Stimulated activated CD8-positive, alpha-beta memory T cell treated with anti-CD3 and anti-CD28 coated beads, Interleukin-15, amount 100 ng/mL, for 48 hours (primary cell): ENCODE results near the gene WDR20.
"Not testable (repeated sequence)": the region's sequence is repeated elsewhere in the genome, so short reads cannot be mapped to it uniquely, and the experiment has no call there.

ENCODE experiments used
- DNase-seq, 2 donors: peaks; one replicate each; pipeline ENCODE4 v3.0.0-alpha.2; 2020; ENCODE audit warnings: low read depth in 2 of 2

Gene WDR20

DNA sequence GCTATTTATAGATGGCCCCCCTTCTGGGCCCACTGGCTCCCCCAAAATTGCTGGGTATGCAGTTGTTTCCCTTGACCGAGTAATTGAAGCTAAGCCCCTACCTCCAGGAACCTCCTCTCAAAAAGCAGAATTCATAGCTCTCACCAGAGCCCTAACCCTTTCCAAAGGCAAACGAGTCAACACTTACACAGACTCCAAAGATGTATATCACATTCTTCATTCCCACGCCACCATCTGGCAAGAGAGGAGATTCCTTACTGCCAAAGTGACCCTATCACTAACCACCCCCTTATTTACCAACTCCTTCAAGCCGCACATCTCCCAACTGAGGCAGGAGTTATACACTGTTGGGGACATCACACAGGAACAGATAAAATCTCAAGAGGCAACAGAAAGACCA is 98.4 kb downstream of the WDR20 start:
- DNase-seq = no peak

DNA sequence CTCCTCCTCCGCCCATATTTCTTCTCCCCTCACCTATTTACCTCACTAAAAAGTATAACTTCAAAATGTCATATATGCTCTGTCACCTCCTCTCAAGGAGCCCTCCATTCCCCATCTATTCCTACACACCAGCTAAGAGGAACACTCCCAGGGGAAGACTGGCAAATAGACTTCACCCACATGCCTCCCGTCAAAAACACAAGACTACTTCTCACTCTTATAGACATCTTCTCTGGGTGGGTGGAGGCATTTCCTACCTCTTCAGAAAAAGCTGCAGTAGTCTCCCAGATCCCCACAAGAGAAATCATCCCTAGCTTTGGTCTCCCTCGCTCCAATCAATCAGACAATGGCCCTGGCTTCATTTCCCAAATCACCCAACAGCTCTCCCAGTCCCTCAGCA is 99.1 kb downstream of the WDR20 start:
- no peak for DNase-seq

DNA sequence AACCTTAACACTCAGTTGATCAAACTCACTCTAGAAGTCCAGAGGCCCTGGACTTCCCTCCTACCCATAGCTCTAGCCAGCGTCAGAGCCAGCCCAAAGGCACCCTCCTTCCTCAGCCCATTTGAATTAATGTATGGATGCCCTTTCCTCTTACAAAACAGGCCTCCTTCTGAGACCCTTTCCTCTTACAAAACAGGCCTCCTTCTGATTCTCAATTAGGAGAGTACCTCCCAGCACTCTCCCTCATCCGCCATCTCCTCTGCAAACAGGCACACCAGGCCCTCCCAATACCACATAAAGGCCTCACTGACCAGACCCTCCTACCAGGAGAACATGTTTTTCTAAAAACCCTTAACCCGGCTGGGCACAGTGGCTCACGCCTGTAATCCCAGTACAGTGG is 99.5 kb downstream of the WDR20 start:
- DNase-seq = no peak

DNA sequence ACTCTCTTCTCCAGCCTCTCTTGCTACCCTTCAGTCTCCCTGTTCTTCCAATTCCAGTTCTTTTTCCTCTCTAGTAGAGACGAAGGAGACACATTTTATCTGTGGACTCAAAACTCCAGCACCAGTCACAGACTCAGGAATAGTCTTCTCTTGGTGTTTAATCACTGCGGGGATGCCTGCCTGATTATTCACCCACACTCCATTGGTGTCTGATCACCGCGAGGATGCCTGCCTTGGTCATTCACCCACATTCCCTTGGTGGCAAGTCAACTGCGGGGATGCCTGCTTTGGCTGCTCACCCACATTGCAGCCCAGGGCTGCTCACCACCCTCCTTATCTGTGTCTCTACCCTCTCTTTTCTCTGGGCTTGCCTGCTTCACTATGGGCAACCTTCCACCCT is 100.8 kb downstream of the WDR20 start:
- not testable (repeated sequence) for DNase-seq

DNA sequence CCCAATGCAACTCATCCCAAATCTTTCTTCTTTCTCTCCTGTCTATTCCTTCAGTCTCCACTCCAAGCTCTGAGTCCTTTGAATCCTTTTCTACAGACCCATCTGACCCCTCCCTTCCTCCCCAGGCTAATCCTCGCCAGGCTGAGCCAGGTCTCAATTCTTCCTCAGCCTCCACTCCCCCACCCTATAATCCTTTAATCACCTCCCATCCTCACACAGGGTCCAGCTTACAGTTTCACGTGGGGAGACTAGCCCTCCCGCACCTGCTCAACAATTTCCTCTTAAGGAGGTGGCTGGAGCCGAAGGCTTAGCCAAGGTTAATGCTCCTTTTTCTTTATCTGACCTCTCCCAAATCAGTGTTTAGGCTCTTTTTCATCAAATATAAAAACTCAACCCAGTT is 101.5 kb downstream of the WDR20 start:
- no peak for DNase-seq

DNA sequence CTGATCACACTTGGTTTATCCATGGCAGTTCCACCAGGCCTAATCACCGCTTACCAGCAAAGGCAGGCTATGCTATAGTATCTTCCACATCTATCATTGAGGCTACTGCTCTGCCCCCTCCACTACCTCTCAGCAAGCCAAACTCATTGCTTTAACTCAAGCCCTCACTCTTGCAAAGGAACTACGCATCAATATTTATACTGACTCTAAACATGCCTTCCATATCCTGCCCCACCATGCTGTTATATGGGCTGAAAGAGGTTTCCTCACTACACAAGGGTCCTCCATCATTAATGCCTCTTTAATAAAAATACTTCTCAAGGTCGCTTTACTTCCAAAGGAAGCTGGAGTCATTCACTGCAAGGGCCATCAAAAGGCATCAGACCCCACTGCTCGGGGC is 104.1 kb downstream of the WDR20 start:
- DNase-seq = not testable (repeated sequence)

DNA sequence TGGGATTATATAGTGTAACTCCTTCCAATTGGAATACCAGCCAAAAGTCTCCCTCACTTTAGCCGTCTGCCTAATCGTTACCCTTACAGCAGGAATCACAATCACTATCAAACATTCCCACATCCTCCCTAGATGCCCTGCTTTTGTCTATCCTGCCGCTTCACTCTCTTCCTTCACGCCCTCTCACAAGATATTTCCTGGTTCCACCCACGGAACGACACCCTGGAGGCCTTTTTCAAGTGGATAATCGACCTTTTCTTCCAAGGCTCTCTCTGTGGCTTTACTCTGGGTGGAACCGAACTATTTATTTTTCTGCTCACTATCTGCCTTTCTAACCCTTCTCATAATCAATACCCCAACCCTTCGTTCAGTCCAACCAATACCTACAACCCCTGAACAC is 106.4 kb downstream of the WDR20 start:
- no peak for DNase-seq

DNA sequence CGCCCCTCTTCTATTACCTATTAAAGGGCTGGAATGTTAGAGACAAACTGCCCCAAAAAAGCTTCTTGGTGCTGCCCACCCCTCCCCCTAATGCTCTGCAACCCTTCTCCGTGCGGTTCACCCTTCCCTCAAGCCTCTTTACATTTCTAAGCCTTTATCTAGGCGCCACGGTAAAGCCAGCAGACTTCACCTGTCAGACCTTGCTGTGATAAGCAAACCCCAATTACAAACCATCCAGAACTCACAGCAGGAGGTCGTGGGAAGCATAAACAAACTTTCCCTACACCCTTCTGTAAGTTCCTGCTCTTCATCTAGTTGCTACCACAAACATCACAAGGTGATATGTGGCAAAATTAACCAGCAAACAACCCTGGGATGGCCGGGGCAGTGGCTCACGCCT is 108.4 kb downstream of the WDR20 start:
- DNase-seq = no peak

DNA sequence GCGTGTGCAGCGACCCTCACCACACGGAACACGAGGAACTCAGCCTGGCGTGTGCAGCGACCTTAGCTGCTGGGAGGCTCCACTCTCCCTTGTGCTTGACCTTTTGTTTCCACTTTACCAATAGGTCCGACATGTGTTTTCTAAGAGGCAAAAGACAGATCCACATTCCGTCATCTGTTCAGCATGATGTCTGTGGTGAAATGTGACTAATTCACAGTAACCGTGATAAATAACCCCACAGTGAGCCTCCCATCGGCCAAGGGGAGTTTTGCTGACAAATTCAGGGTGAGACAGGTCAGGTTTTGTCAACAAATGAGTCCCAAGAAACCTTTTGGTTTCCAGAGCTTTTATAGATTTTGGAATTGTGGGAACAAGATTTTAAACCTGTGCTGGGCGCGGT is 109.3 kb downstream of the WDR20 start:
- DNase-seq = no peak

DNA sequence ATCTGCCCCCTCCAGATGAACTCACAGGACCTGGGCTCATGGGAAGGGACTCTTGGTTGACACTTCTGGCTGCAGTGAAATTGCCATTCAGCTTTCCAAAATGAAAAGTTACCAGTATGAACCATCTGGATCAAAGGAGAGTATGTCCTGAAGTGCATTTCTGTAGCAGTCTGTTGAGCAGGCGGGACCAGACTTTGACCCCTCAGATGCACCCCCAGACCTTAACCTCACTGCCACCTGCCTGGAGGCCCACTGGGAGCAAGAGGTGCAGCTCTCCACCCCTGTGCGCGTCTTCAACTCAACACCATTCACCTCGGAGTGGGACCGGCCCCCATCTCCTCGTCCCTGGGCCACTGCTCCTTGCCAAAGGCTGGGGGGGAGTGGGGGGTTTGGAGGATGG is 110.3 kb downstream of the WDR20 start:
- no peak for DNase-seq

DNA sequence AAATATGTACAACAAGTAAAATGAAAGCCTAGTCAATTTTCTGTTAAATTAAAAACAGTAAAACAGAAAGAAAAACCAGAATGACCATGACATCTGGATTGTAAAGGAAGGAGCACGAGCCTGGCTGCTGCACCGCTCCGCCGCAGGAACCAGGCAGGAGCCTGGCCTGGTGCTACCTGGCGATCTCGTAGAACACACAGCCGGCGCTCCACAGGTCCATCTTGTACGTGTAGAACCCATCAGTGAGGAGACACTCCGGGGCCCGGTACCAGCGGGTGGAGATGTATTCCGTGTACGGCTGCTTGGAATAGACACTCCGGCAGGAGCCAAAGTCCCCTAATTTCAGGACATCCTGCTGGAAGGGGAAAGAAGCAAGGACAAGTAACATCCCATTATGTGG is 110.9 kb downstream of the WDR20 start:
- DNase-seq = no peak

DNA sequence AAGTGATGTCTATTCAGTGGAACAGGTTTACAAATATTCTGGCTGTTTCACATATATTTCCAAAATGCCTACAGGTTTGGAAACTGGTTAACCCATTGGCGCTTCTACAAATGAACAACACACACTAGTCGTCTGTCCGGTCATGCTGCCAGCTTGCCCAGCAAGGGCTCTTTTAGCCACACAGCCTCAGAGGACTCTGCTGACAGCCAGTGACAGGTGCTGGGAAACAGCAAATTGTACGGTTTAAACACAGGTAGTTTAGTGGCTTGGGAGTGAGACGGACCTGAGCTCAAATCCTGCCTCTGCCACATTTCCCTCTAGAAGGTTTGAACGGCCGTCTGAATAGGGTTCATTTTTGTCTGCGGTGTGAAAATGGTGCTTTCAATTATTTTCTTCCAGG is 111.5 kb downstream of the WDR20 start:
- DNase-seq = no peak

DNA sequence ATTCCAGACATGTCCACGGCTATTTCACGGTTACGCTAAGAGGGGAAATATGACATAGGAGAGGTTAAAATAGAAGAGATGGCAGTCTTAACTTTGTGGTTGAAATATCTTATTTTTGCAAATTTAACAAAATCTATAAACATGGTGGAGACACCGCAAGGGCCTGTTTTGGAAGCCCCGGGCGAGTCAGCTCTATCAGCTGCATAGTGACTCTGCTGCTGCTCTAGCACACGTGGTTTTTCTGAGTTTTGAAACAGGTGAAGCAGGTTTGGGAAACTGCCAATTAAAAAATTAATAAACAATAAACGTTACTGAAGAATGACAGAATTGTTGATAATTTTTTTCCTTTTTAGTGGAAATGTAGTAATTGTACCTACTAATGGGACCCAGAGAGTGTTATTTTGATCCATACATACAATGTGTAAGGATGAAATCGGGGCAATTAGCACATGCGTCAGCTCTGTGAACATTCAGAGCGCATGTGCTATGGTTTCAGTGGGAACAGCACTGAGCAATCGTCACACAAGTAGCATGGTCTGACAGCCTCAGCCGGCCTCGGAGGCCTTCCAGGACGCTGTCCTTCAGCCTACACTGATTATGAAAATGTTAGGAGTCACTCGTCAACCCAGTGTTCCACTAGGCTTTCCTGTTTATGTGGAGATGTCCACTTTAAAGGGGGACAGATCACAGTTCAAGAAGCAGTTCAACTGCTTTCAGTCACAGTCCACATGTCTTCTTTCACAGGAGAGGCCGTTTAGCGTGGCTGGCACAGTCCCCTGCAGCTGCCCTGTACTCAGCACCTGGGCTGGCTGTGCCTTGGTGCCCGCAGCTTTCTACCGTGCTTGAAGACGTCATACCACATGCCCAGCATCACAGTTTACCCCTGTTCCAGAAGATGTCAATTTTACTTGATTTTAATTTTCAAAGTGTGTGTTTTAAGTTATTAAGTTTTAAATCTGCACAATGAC is 113.4 kb downstream of the WDR20 start:
- DNase-seq = no peak

DNA sequence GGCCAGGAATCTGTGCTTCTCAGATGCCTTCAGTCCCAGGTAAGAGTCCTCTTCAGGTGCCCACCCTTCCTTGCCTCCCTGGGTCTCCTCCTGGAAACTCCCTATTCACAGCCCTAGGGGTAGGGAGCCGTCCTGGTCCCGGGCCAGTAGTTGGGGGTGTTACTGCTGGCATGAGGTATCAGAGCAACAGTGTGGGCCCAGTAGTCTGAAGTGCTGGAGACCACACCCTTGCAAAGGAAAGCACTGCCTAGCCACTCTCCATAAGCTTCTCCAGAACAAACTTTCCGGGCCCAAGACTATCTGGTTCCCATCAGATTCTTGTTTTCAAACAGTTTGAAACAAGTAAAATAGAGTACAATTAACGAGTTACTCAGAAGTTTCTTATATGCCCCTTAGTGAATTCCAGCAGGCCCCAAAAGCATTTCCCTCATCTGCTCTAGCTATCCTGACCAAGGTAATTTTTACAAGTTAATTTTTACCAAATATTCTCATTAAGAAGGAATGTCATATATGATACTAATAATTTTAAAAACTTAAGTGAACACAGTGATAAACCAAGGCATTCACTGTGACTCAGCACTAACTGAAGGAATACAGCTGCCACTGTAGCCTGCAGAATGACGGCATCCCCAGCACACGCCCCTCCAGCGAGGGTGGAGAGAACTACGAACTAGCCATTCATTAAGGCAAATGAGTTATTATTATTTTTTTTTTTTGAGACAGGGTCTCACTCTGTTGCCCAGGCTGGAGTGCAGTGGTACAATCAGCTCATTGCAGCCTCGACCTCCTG is 115.9 kb downstream of the WDR20 start:
- no peak for DNase-seq

DNA sequence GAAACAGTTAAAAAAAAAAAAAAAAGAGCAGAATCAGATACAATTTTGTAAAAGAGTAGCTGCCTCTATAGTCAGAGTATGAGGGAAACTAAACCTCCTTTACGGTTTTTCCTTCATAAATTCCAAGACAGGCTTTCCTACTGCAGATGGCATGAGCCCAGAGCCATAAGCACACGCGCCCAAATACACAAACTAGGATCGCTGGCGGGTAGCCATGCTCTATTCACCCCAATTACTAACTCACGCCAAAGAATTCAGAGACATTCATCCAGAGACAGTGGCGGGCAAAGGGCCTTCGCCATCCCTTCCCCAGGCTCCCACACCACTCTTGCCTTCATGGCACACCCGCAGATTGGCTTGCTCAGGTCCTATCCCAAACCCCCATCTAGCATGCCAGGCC is 117.0 kb downstream of the WDR20 start:
- no peak for DNase-seq

DNA sequence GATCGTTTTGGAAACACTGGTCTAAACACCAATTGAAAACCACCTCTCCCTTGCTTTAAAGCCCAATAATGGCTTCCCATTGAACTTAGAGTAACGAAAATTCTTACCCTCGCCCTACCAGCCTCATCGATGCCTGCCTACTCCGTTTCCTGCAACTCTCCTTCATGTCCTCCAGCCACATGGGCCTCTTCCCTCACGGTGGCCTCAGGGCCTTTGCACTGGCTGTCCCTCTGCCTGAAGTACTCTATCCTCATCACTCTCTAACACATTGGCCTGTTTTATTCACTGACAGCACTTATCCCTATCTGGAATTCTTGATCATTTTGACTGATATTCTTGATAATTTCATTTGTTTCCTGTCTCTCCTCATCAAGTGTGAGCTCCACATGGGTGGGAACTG is 118.4 kb downstream of the WDR20 start:
- DNase-seq = no peak
